RWPE1 (cell line): ENCODE measurements around the gene STAT1.

Experiments used
- CTCF ChIA-PET: fragments of 350-600 bp; sonication (Branson Sonifier 250); formaldehyde crosslinking; extraction: SDS; loops from one replicate; lab custom pipeline; 2021; lab: Yijun Ruan, JAX
- POLR2A ChIA-PET: fragments of 400-600 bp; formaldehyde crosslinking; extraction: SDS; loops from one replicate; lab custom pipeline; 2020; ENCODE audit warnings: antibody characterized with exemption; ENCODE audit not compliant: low non-redundant PET; lab: Yijun Ruan, JAX
- DNase-seq: peaks from one replicate; pipeline ENCODE4 v3.0.0; 2012; ENCODE audit warnings: low spot score
- H3K27ac ChIP-seq: fragments of 450-650 bp; 2 replicates; pipeline ENCODE4 v1.5.1; 2017
- TF ChIP-seq, protein P1 (sequence below): fragments of 450-650 bp; conservative IDR thresholded peaks from 2 replicates; pipeline ENCODE4 v1.5.1; 2017; ENCODE audit warnings: low read depth, mild to moderate bottlenecking

STAT1 gene

GRCh38 chr2:191012845-191013681, 908 bp downstream of the STAT1 start:
- H3K27ac ChIP-seq: peak overlapping the region; percentile 85
- TF ChIP-seq, protein P1, sequence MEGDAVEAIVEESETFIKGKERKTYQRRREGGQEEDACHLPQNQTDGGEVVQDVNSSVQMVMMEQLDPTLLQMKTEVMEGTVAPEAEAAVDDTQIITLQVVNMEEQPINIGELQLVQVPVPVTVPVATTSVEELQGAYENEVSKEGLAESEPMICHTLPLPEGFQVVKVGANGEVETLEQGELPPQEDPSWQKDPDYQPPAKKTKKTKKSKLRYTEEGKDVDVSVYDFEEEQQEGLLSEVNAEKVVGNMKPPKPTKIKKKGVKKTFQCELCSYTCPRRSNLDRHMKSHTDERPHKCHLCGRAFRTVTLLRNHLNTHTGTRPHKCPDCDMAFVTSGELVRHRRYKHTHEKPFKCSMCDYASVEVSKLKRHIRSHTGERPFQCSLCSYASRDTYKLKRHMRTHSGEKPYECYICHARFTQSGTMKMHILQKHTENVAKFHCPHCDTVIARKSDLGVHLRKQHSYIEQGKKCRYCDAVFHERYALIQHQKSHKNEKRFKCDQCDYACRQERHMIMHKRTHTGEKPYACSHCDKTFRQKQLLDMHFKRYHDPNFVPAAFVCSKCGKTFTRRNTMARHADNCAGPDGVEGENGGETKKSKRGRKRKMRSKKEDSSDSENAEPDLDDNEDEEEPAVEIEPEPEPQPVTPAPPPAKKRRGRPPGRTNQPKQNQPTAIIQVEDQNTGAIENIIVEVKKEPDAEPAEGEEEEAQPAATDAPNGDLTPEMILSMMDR: no peak
- no peak for DNase-seq
- POLR2A ChIA-PET: no interaction called here
- CTCF ChIA-PET: interaction anchor here (0.6 kb wide), 2 partner anchors 72 to 146 kb away, joined by 3 read pairs; no protein-coding TSS in a partner anchor

DNA sequence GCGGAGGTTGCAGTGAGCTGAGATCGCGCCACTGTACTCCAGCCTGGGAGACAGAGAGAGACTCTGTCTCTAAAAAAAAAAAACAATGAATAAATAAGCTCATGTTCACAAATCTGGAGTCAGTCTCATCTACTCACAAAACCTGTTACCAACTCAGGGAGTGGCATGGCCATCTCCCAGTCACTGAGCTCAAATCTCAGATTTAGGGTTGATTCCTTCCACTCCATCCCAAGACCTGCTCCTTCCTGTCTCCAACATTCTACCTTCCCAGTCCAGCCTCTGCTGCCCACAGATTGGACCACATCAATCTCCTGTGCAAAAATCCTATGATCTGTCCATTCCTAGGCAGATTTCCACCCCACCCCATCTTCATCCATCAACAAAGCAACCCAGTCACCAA, 1.6 kb downstream of the STAT1 start:
- TF ChIP-seq, protein P1: no peak
- no peak overlapping the region for H3K27ac ChIP-seq
- POLR2A ChIA-PET: no interaction called here
- CTCF ChIA-PET: no interaction called here
- no peak for DNase-seq

GRCh38 chr2:191010887-191011885, 2.8 kb downstream of the STAT1 start:
- ChIA-PET CTCF (interaction anchor here (0.5 kb wide), 1 partner anchor 59 kb away, joined by 3 read pairs; no protein-coding TSS in a partner anchor), POLR2A (interaction anchor here (0.6 to 1.3 kb wide), 2 partner anchors 8 to 41 kb away, joined by 3 read pairs; no protein-coding TSS in a partner anchor)
- no peak for DNase-seq
- H3K27ac ChIP-seq: no peak overlapping the region
- TF ChIP-seq, protein P1: no peak

- TF ChIP-seq, protein P1: no peak
- CTCF ChIA-PET: no interaction called here
- H3K27ac ChIP-seq: no peak overlapping the region
- no peak for DNase-seq
- POLR2A ChIA-PET: interaction anchor here (1.3 kb wide), 1 partner anchor 9 kb away, joined by 3 read pairs; no protein-coding TSS in a partner anchor
These were observed 4.2 kb downstream of the STAT1 start for GRCh38 chr2:191009541-191010374.

- TF ChIP-seq, protein P1: no peak
- H3K27ac ChIP-seq: no peak overlapping the region
- POLR2A ChIA-PET: no interaction called here
- CTCF ChIA-PET: interaction anchor here (0.5 kb wide), 1 partner anchor 1204 kb away, joined by 9 read pairs; no protein-coding TSS in a partner anchor
- no peak for DNase-seq
These were observed 5.7 kb downstream of the STAT1 start for GRCh38 chr2:191008286-191008685.
